Ishikawa (cell line): ENCODE results near the gene UBAC2.

Experiments used
- CEBPB ChIP-seq: IDR thresholded peaks from 2 replicates; pipeline ENCODE4 v1.6.1; 2012
- CREB1 ChIP-seq: IDR thresholded peaks from 2 replicates; pipeline ENCODE4 v1.6.1; 2012; ENCODE audit warnings: low read depth
- EGR1 ChIP-seq: IDR thresholded peaks from 2 replicates; pipeline ENCODE4 v1.6.1; 2012
- EP300 ChIP-seq: IDR thresholded peaks from 2 replicates; pipeline ENCODE4 v1.6.1; 2012; ENCODE audit warnings: borderline replicate concordance
- FOXM1 ChIP-seq: IDR thresholded peaks from 2 replicates; pipeline ENCODE4 v1.6.1; 2012; ENCODE audit warnings: low read depth, borderline replicate concordance
- NFIC ChIP-seq: IDR thresholded peaks from 2 replicates; pipeline ENCODE4 v1.6.1; 2012
- RAD21 ChIP-seq: IDR thresholded peaks from 2 replicates; pipeline ENCODE4 v1.6.1; 2012; ENCODE audit warnings: low read depth
- REST ChIP-seq: IDR thresholded peaks from 2 replicates; pipeline ENCODE4 v1.6.1; 2012; ENCODE audit warnings: low read depth, mild to moderate bottlenecking
- TAF1 ChIP-seq: IDR thresholded peaks from 2 replicates; pipeline ENCODE4 v1.6.1; 2012; ENCODE audit warnings: low read depth, mild to moderate bottlenecking
- TCF12 ChIP-seq: IDR thresholded peaks from 2 replicates; pipeline ENCODE4 v1.6.1; 2012; ENCODE audit warnings: low read depth
- TEAD4 ChIP-seq: IDR thresholded peaks from 2 replicates; pipeline ENCODE4 v1.6.1; 2012
- USF1 ChIP-seq: IDR thresholded peaks from 2 replicates; pipeline ENCODE4 v1.6.1; 2012
- YY1 ChIP-seq: IDR thresholded peaks from 2 replicates; pipeline ENCODE4 v1.6.1; 2012; ENCODE audit warnings: low read depth
- ZBTB7A ChIP-seq: IDR thresholded peaks from 2 replicates; pipeline ENCODE4 v1.6.1; 2012; ENCODE audit warnings: low read depth
- TF ChIP-seq, protein P1 (sequence below): IDR thresholded peaks from 2 replicates; pipeline ENCODE4 v1.6.1; 2012

Gene UBAC2

DNA sequence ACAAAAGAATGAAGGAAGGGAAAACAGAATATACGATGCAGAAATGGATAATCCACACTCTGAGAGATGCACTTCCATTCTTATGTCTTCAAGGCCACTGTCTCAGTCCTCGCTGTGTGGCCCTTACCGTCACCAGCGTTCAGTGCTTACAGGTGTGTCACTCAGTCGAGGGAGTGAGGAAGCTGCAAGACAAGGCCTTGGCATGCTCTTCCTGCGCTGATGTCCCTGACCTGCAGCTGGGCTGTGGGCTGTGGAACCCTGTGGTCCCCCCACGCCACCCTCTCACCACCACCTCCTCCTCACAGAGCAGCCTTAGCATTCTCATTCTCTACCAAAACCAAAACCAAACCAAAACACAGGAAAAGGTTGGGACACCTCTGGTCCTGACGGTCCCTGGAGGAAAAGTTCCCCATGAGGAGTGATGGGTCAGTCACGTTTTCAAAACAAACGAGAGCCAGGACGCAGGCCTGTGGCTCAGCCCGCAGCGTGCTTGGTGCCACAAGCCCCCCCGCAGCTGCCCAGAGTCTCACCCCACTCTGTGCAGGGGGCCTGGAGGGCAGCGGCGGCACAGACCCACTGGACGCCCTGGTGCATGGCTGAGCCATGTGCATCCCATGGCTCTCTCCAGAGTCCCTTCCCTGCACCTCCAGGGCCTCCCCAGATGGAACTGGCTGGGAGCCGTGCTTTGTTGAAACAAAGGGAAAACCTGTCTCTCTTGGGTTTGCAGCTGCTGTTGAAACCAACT, 154.8 kb downstream of the UBAC2 start:
- TF ChIP-seq TEAD4 = no peak

DNA sequence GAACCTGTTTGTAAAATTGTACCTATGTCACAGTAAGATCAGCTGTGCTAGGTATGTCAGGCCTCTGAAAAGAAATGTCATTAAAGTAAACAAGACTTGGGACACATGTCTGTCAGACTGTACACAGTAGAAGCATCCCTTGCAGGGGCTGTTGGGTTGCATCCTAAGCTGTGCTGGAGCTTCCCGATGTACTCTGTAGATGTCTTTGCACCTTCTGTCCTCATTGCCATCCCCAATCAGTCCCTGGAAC, 155.3 kb downstream of the UBAC2 start:
- TF ChIP-seq, protein P1, sequence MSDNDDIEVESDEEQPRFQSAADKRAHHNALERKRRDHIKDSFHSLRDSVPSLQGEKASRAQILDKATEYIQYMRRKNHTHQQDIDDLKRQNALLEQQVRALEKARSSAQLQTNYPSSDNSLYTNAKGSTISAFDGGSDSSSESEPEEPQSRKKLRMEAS = no peak
- TF ChIP-seq YY1 (no peak), EGR1 (no peak), FOXM1 (no peak), RAD21 (no peak), CEBPB (no peak), ZBTB7A (no peak), CREB1 (no peak), TCF12 (no peak), REST (no peak), EP300 (no peak), NFIC (no peak), TAF1 (no peak), USF1 (no peak), TEAD4 (no peak)

DNA sequence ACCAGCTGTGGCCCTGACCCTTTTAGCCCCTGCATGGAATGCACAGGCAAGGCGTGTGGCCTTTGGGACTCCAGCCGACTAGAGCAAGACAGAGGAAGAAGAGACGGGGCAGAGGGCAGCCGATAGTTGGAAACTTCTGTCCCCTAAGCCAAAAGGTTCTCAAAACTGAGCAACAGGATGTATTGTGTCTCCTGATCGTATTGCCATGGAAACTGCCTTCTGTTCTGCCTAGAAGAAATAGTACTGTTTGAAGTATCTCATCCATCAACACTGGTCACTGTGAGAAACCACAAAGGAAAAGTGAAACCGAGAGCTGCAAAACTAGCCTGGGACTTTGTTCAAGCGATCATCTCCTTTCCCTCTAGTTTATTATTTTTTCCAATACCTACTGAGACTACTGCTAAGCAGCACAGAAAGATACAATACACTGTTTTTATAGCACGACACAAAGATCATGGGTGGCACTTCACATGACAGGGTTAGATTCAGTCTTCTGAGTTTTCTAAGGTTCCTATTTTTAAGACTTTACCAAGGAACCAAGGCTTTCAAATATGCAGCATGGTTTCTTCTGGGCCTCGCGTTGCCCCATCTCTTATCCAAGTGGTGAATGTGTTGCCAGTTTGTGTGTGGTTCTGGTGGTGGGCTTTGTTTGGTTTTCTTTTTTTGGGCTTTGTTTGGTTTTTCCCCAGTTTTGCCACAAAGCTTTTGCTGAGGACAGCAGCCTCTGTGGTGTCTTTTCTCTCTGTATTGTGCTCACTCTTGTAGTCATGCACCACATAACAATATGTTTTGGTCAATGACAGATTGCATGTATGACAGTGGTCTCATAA, 155.8 kb downstream of the UBAC2 start:
- TF ChIP-seq FOXM1 = no peak
- no peak for TF ChIP-seq EGR1
- no peak for TF ChIP-seq REST
- TF ChIP-seq RAD21 = no peak
- no peak for TF ChIP-seq EP300
- no peak for TF ChIP-seq CEBPB
- TF ChIP-seq TEAD4 = no peak
- TF ChIP-seq YY1 = no peak
- no peak for TF ChIP-seq USF1
- TF ChIP-seq, protein P1 = no peak
- no peak for TF ChIP-seq NFIC
- TF ChIP-seq ZBTB7A = no peak
- TF ChIP-seq TCF12 = no peak
- no peak for TF ChIP-seq TAF1
- no peak for TF ChIP-seq CREB1

GRCh38 chr13:99357131-99357596, 156.5 kb downstream of the UBAC2 start:
- no peak for TF ChIP-seq FOXM1
- no peak for TF ChIP-seq TAF1
- TF ChIP-seq REST = no peak
- no peak for TF ChIP-seq TEAD4
- no peak for TF ChIP-seq RAD21
- TF ChIP-seq EP300 = no peak
- no peak for TF ChIP-seq TCF12
- TF ChIP-seq CEBPB = no peak
- no peak for TF ChIP-seq NFIC
- TF ChIP-seq USF1 = no peak
- TF ChIP-seq CREB1 = no peak
- TF ChIP-seq YY1 = no peak
- no peak for TF ChIP-seq ZBTB7A
- TF ChIP-seq EGR1 = no peak
- TF ChIP-seq, protein P1 = no peak
